Epidermal melanocyte (primary cell): ENCODE results near the gene AUP1.

Experiments
- DNase-seq: peaks from one replicate; pipeline ENCODE4 v3.0.0; 2011; ENCODE audit warnings: low spot score; ENCODE audit not compliant: insufficient read length

Gene AUP1

GRCh38 chr2:74537140-74537539 lies 7.6 kb upstream of the AUP1 start:
- DNase-seq, result no peak

GRCh38 chr2:74536166-74536950 lies 6.9 kb upstream of the AUP1 start:
- DNase-seq, result no peak

- no peak for DNase-seq
These were observed 6.0 kb upstream of the AUP1 start for GRCh38 chr2:74535440-74535965.

- DNase-seq, result no peak
These were observed 4.9 kb upstream of the AUP1 start for GRCh38 chr2:74534411-74534810.

- no peak for DNase-seq
These were observed 4.0 kb upstream of the AUP1 start for GRCh38 chr2:74533464-74533863.

GRCh38 chr2:74532222-74532621 lies 2.7 kb upstream of the AUP1 start:
- no peak for DNase-seq

GRCh38 chr2:74531666-74532065 lies 2.2 kb upstream of the AUP1 start:
- DNase-seq, result no peak

GRCh38 chr2:74530239-74531187 lies 1.0 kb upstream of the AUP1 start:
- no peak for DNase-seq

- DNase-seq, result no peak
These were observed 728 bp downstream of the AUP1 start for GRCh38 chr2:74528600-74529356.

GRCh38 chr2:74527741-74528140 lies 1.8 kb downstream of the AUP1 start:
- no peak for DNase-seq

GRCh38 chr2:74526649-74527230 lies 2.8 kb downstream of the AUP1 start:
- DNase-seq, result no peak

GRCh38 chr2:74525717-74526648 lies 3.5 kb downstream of the AUP1 start, which contains the start of gene DQX1:
Gene DQX1 (minus strand): TSS chr2:74526231. CDS start chr2:74525729, 502 bp downstream.
- no peak for DNase-seq

- no peak for DNase-seq
These were observed 4.4 kb downstream of the AUP1 start for GRCh38 chr2:74524955-74525716.

GRCh38 chr2:74524005-74524404 lies 5.5 kb downstream of the AUP1 start:
- DNase-seq, result no peak

- no peak for DNase-seq
These were observed 7.0 kb downstream of the AUP1 start for GRCh38 chr2:74522516-74522915.

- DNase-seq, result no peak
These were observed 12.9 kb downstream of the AUP1 start for GRCh38 chr2:74516650-74517049.

- DNase-seq, result peak; percentile 81
These were observed 13.4 kb downstream of the AUP1 start for GRCh38 chr2:74515981-74516633.

GRCh38 chr2:74515271-74515980 lies 14.1 kb downstream of the AUP1 start:
- DNase-seq, result no peak
